ENCODE measurements around the gene NTN5. TPM values are rescaled to one million over a fixed set of nuclear protein-coding genes. Genes with fewer than 3 reads are reported as not detected.

The NTN5 gene
- total and polyA plus RNA-seq, 3 donors from 2014 or later = 0.87 to 4.3 (median 1.6) TPM

DNA sequence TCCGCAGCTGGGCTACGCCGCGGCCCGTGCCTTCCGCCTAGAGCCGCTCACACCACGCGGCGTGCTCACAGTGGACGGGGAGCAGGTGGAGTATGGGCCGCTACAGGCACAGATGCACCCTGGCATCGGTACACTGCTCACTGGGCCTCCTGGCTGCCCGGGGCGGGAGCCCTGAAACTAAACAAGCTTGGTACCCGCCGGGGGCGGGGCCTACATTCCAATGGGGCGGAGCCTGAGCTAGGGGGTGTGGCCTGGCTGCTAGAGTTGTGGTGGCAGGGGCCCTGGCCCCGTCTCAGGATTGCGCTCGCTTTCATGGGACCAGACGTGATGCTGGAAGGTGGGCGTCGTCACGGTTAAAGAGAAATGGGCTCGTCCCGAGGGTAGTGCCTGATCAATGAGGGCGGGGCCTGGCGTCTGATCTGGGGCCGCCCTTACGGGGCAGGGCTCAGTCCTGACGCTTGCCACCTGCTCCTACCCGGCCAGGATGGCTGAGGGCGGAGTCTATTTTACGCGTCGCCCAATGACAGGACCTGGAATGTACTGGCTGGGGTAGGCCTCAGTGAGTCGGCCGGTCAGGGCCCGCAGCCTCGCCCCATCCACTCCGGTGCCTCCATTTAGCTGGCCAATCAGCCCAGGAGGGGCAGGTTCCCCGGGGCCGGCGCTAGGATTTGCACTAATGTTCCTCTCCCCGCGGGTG is 43.1 kb downstream of the NTN5 start:
- Histone ChIP-seq H3K4me1 (peaks cover 46% of the 10 kb centered on the region), H3K9me3 (no peaks in the 10 kb centered on the region), H3K4me3 (peak overlapping the region in 1 of 2 donors; percentile 40), H3K27me3 (no peaks in the 10 kb centered on the region), H3K27ac (peak overlapping the region; percentile 87 to 98), H3K36me3 (ENCODE audit: low read depth, missing control alignments) (no peaks in the 10 kb centered on the region)
- intact Hi-C loops (cut with DNase I; ENCODE audit: low total_unique reads) = no loop called here
- peak; percentile 65 for DNase-seq
- TF ChIP-seq, protein P1, sequence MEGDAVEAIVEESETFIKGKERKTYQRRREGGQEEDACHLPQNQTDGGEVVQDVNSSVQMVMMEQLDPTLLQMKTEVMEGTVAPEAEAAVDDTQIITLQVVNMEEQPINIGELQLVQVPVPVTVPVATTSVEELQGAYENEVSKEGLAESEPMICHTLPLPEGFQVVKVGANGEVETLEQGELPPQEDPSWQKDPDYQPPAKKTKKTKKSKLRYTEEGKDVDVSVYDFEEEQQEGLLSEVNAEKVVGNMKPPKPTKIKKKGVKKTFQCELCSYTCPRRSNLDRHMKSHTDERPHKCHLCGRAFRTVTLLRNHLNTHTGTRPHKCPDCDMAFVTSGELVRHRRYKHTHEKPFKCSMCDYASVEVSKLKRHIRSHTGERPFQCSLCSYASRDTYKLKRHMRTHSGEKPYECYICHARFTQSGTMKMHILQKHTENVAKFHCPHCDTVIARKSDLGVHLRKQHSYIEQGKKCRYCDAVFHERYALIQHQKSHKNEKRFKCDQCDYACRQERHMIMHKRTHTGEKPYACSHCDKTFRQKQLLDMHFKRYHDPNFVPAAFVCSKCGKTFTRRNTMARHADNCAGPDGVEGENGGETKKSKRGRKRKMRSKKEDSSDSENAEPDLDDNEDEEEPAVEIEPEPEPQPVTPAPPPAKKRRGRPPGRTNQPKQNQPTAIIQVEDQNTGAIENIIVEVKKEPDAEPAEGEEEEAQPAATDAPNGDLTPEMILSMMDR (IDR thresholded peaks at IDR 0.05) = no peak
- no peak for TF ChIP-seq POLR2A (IDR thresholded peaks at IDR 0.05)
- WGBS, 2 donors = 48 to 57% methylated on average over 19 to 47 of the region's 48 CpGs

DNA sequence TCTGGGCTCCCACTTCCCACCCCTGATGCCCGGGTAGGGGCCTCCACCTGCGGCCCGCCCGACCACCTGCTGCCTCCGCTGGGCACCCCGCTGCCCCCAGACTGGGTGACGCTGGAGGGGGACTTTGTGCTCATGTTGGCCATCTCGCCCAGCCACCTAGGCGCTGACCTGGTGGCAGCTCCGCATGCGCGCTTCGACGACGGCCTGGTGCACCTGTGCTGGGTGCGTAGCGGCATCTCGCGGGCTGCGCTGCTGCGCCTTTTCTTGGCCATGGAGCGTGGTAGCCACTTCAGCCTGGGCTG is 43.6 kb downstream of the NTN5 start:
- no peak for TF ChIP-seq POLR2A (IDR thresholded peaks at IDR 0.05)
- TF ChIP-seq, protein P1 (IDR thresholded peaks at IDR 0.05) = no peak
- DNase-seq = no peak
- Histone ChIP-seq H3K4me3 (peak overlapping the region in 1 of 2 donors; percentile 40), H3K36me3 (ENCODE audit: low read depth, missing control alignments) (no peaks in the 10 kb centered on the region), H3K27me3 (no peaks in the 10 kb centered on the region), H3K9me3 (no peaks in the 10 kb centered on the region), H3K27ac (peak overlapping the region; percentile 87 to 98), H3K4me1 (peaks cover 47% of the 10 kb centered on the region)
- intact Hi-C loops (cut with DNase I; ENCODE audit: low total_unique reads) = no loop called here
- 54 to 62% methylated on average over 14 to 22 of the region's 22 CpGs for WGBS, 2 donors

DNA sequence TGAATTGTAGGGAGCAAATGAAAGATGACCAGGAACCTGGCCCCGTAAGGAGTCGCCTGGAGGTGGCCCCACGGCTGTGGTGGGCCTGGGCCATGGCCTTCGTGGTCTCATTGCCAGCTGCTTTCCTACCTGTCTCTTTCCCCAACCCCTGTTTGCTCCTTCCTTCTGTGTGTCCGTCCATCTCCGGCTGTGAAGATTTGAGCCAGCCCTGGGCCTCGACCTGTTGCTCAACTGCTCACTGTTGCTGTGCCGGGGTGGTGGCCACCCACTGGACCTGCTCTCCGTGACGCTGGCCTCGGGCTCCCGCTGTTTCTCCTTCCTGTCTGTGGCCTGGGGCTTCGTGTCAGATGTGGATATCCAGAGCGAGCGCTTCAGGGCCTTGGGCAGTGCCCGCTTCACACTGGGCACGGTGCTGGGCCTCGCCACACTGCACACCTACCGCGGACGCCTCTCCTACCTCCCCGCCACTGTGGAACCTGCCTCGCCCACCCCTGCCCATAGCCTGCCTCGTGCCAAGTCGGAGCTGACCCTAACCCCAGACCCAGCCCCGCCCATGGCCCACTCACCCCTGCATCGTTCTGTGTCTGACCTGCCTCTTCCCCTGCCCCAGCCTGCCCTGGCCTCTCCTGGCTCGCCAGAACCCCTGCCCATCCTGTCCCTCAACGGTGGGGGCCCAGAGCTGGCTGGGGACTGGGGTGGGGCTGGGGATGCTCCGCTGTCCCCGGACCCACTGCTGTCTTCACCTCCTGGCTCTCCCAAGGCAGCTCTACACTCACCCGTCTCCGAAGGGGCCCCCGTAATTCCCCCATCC is 44.1 kb downstream of the NTN5 start:
- H3K9me3 ChIP-seq = no peaks in the 10 kb centered on the region
- peaks cover 42% of the 10 kb centered on the region for H3K4me1 ChIP-seq
- TF ChIP-seq, protein P1 (IDR thresholded peaks at IDR 0.05) = no peak
- TF ChIP-seq POLR2A (IDR thresholded peaks at IDR 0.05) = no peak
- WGBS, 2 donors = 77 to 79% methylated on average over 22 to 34 of the region's 34 CpGs
- no peaks in the 10 kb centered on the region for H3K27me3 ChIP-seq
- intact Hi-C loops (cut with DNase I; ENCODE audit: low total_unique reads) = no loop called here
- H3K4me3 ChIP-seq = no peak overlapping the region
- H3K27ac ChIP-seq = peak overlapping the region; percentile 41 to 87
- no peaks in the 10 kb centered on the region for H3K36me3 ChIP-seq (ENCODE audit: low read depth, missing control alignments)
- DNase-seq = no peak

DNA sequence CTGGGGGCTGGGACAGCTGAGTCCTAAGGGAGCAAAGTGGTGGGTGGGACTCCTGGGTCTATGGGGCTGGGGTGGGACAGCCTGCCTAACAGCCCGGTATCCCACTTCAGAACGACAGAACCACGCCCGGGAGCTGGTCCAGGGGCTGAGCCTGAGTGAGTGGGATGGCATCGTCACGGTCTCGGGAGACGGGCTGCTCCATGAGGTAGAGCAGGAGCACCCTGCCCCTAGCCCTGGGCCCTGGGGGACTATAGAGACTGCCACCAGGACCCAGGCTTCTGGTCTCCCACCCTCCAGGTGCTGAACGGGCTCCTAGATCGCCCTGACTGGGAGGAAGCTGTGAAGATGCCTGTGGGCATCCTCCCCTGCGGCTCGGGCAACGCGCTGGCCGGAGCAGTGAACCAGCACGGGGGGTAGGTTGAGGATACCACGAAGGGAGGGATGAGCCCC is 44.9 kb downstream of the NTN5 start:
- intact Hi-C loops (cut with DNase I; ENCODE audit: low total_unique reads) = no loop called here
- no peak for DNase-seq
- Histone ChIP-seq H3K4me3 (no peak overlapping the region), H3K9me3 (no peaks in the 10 kb centered on the region), H3K36me3 (ENCODE audit: low read depth, missing control alignments) (no peaks in the 10 kb centered on the region), H3K27ac (no peak overlapping the region), H3K27me3 (no peaks in the 10 kb centered on the region), H3K4me1 (peaks cover 41% of the 10 kb centered on the region)
- no peak for TF ChIP-seq POLR2A (IDR thresholded peaks at IDR 0.05)
- TF ChIP-seq, protein P1 (IDR thresholded peaks at IDR 0.05) = no peak
- 89 to 90% methylated on average over 7 to 17 of the region's 17 CpGs for WGBS, 2 donors
